Neural cell (in vitro differentiated cells): ENCODE results near the gene GABBR2. TPM values are rescaled to one million over a fixed set of nuclear protein-coding genes. Genes with fewer than 3 reads are reported as not detected.

Source experiments
- H2AFZ ChIP-seq: fragments of 200-600, 300-800 bp; sonication (generic), shearing (Covaris generic); 2 replicates; pipeline ENCODE4 v1.6.0; 2014; ENCODE audit warnings: low read depth, mild to moderate bottlenecking, antibody characterized with exemption, low read length, moderate library complexity
- H3F3A ChIP-seq: fragments of 200-600 bp; shearing (Covaris generic); 2 replicates; pipeline ENCODE4 v1.6.1; 2016; ENCODE audit warnings: mild to moderate bottlenecking, moderate library complexity, mixed read lengths, antibody characterized with exemption, low read length; ENCODE audit not compliant: insufficient read depth, poor library complexity, severe bottlenecking
- H3K27ac ChIP-seq: fragments of 200-600, 300-800 bp; sonication (generic), shearing (Covaris generic); 2 replicates; pipeline ENCODE4 v1.5.1; 2014; ENCODE audit warnings: mild to moderate bottlenecking, low read length, moderate library complexity
- H3K27me3 ChIP-seq: fragments of 300-800, 200-600 bp; sonication (generic), shearing (Covaris generic); 2 replicates; pipeline ENCODE4 v1.6.0; 2014; ENCODE audit warnings: mild to moderate bottlenecking, low read depth, low read length, moderate library complexity; ENCODE audit not compliant: insufficient read depth
- H3K36me3 ChIP-seq: fragments of 300-800, 200-600 bp; sonication (generic), shearing (Covaris generic); 2 replicates; pipeline ENCODE4 v1.5.1; 2014; ENCODE audit warnings: mild to moderate bottlenecking, antibody characterized with exemption, low read length, moderate library complexity; ENCODE audit not compliant: insufficient read depth
- H3K4me2 ChIP-seq: fragments of 300-800, 200-600 bp; sonication (generic), shearing (Covaris generic); 2 replicates; pipeline ENCODE4 v1.6.0; 2014; ENCODE audit warnings: mild to moderate bottlenecking, low read length
- H3K4me3 ChIP-seq: fragments of 300-800, 200-600 bp; sonication (generic), shearing (Covaris generic); 2 replicates; pipeline ENCODE4 v1.5.1; 2014; ENCODE audit warnings: mild to moderate bottlenecking, low read length, moderate library complexity
- H3K79me2 ChIP-seq: fragments of 200-600 bp; shearing (Covaris generic); replicated peaks from 2 replicates; pipeline ENCODE4 v1.6.0; 2014; ENCODE audit warnings: mild to moderate bottlenecking, low read length, moderate library complexity; ENCODE audit not compliant: insufficient read depth
- H3K9ac ChIP-seq: fragments of 300-800, 200-600 bp; sonication (generic), shearing (Covaris generic); 2 replicates; pipeline ENCODE4 v1.6.1; 2016; ENCODE audit warnings: mild to moderate bottlenecking, low read length, mixed read lengths
- H3K9me2 ChIP-seq: fragments of 200-600 bp; shearing (Covaris generic); 2 replicates; pipeline ENCODE4 v1.6.1; 2016; ENCODE audit warnings: mild to moderate bottlenecking, low read length, mixed read lengths; ENCODE audit not compliant: insufficient read depth
- H3K9me3 ChIP-seq: fragments of 200-600, 300-800 bp; sonication (generic), shearing (Covaris generic); 2 replicates; pipeline ENCODE4 v1.6.1; 2016; ENCODE audit warnings: mild to moderate bottlenecking, mixed run types, low read length, moderate library complexity, mixed read lengths
- H4K20me1 ChIP-seq: fragments of 200-600 bp; shearing (Covaris generic); 2 replicates; pipeline ENCODE4 v1.6.1; 2016; ENCODE audit warnings: mild to moderate bottlenecking, mixed run types; ENCODE audit not compliant: insufficient read depth
- EP300 ChIP-seq: fragments of 450-650 bp; conservative IDR thresholded peaks from 2 replicates; pipeline ENCODE4 v1.6.1; 2014; ENCODE audit warnings: antibody characterized with exemption, mild to moderate bottlenecking, moderate library complexity; ENCODE audit not compliant: poor library complexity, severe bottlenecking
- EZH2 ChIP-seq: fragments of 200-600, 300-800 bp; shearing (Covaris generic), sonication (generic); IDR thresholded peaks from 2 replicates; pipeline ENCODE4 v1.6.1; 2014; ENCODE audit warnings: antibody characterized with exemption, low read length, borderline replicate concordance, mild to moderate bottlenecking; ENCODE audit not compliant: insufficient read depth, poor library complexity, severe bottlenecking
- MXI1 ChIP-seq: fragments of 450-650 bp; conservative IDR thresholded peaks from 2 replicates; pipeline ENCODE4 v1.6.1; 2014; ENCODE audit warnings: antibody characterized with exemption, mild to moderate bottlenecking; ENCODE audit not compliant: poor library complexity, severe bottlenecking
- POLR2AphosphoS5 ChIP-seq: IDR thresholded peaks from 2 replicates; pipeline ENCODE4 v1.6.1; 2012
- RAD21 ChIP-seq: fragments of 450-650 bp; conservative IDR thresholded peaks from 2 replicates; pipeline ENCODE4 v1.6.1; 2014; ENCODE audit warnings: antibody characterized with exemption, mild to moderate bottlenecking, moderate library complexity
- REST ChIP-seq: IDR thresholded peaks from 2 replicates; pipeline ENCODE4 v1.6.1; 2012; ENCODE audit warnings: borderline replicate concordance
- SMC3 ChIP-seq: fragments of 450-650 bp; conservative IDR thresholded peaks from 2 replicates; pipeline ENCODE4 v1.6.1; 2014; ENCODE audit warnings: antibody characterized with exemption, mild to moderate bottlenecking, moderate library complexity; ENCODE audit not compliant: poor library complexity
- TAF1 ChIP-seq: IDR thresholded peaks from 2 replicates; pipeline ENCODE4 v1.6.1; 2012; ENCODE audit warnings: low read depth
- polyA plus RNA-seq: library from polyadenylated mRNA; depleted of rRNA; stranded (reverse); fragments of >200 nt; gene quantifications from 2 replicates; pipeline ENCODE4 v1.2.3, GENCODE V29; 2014
- TF ChIP-seq, protein P1 (sequence below): fragments of 450-650 bp; IDR thresholded peaks from 2 replicates; pipeline ENCODE4 v1.5.1; 2014; ENCODE audit warnings: antibody characterized with exemption, mild to moderate bottlenecking, moderate library complexity; ENCODE audit not compliant: poor library complexity, severe bottlenecking

Gene GABBR2
- polyA plus RNA-seq, 1 donor from 2014 or later, result 7.1 TPM

- Histone ChIP-seq H3K27ac (no peak overlapping the region), H3K27me3 (no peaks in the 10 kb centered on the region), H3K4me3 (no peak overlapping the region), H3K9ac (no peak overlapping the region), H3K4me2 (no peak overlapping the region), H2AFZ (no peak overlapping the region), H3K9me2 (no peaks in the 10 kb centered on the region), H3K9me3 (no peaks in the 10 kb centered on the region), H3K79me2 (no peaks in the 10 kb centered on the region), H3F3A (no peaks in the 10 kb centered on the region), H4K20me1 (no peaks in the 10 kb centered on the region), H3K36me3 (no peaks in the 10 kb centered on the region)
- TF ChIP-seq TAF1 (no peak), SMC3 (no peak), EP300 (no peak), RAD21 (no peak), POLR2AphosphoS5 (no peak), EZH2 (no peak), REST (no peak), MXI1 (no peak)
- TF ChIP-seq, protein P1, sequence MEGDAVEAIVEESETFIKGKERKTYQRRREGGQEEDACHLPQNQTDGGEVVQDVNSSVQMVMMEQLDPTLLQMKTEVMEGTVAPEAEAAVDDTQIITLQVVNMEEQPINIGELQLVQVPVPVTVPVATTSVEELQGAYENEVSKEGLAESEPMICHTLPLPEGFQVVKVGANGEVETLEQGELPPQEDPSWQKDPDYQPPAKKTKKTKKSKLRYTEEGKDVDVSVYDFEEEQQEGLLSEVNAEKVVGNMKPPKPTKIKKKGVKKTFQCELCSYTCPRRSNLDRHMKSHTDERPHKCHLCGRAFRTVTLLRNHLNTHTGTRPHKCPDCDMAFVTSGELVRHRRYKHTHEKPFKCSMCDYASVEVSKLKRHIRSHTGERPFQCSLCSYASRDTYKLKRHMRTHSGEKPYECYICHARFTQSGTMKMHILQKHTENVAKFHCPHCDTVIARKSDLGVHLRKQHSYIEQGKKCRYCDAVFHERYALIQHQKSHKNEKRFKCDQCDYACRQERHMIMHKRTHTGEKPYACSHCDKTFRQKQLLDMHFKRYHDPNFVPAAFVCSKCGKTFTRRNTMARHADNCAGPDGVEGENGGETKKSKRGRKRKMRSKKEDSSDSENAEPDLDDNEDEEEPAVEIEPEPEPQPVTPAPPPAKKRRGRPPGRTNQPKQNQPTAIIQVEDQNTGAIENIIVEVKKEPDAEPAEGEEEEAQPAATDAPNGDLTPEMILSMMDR, result no peak
These were observed 337.8 kb downstream of the GABBR2 start for GRCh38 chr9:98370976-98371315.

DNA sequence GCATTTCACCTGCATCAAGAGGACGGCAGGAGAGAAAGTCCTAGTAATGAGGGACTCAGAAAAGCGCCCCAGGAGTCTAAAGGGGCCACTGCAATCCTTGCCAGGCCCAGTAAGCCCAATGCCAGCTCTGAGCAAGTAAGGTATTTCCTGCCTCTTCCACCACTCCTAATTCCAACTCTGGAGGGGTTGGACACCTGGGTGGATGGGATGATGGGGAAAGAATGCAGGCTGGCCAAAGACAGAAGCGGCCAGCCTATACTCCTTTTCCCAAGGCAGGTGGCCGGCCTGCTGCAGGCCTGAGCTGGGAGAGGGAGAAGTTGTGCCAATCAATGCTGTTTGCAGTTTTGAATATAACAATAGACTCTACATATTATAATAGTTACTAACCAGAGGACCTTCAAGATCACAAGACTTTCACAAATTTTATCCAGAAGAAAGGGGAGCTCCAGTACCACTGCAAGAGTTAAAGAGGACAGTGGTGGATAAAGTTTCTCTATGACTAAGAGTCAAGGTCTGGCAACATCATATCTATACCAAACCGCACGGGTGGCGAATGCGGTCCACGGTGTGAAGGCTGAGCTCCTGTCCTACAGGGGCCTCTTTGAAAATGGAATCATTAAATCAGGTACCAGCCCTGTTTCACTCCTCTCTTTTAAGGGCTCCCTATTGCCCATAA, 338.3 kb downstream of the GABBR2 start:
- Histone ChIP-seq H2AFZ (no peak overlapping the region), H3K36me3 (no peaks in the 10 kb centered on the region)

More for the DNA sequence above, 338.3 kb downstream of the GABBR2 start:
- no peak overlapping the region for H3K4me3 ChIP-seq
- H3K4me2 ChIP-seq, result no peak overlapping the region
- H3K9me2 ChIP-seq, result no peaks in the 10 kb centered on the region
- TF ChIP-seq REST (no peak), POLR2AphosphoS5 (no peak), EZH2 (no peak), MXI1 (no peak), SMC3 (no peak), EP300 (no peak), RAD21 (no peak), TAF1 (no peak)
- TF ChIP-seq, protein P1, result no peak
- no peaks in the 10 kb centered on the region for H3F3A ChIP-seq
- H4K20me1 ChIP-seq, result no peaks in the 10 kb centered on the region
- H3K9ac ChIP-seq, result no peak overlapping the region
- no peaks in the 10 kb centered on the region for H3K27me3 ChIP-seq
- H3K79me2 ChIP-seq, result no peaks in the 10 kb centered on the region
- H3K27ac ChIP-seq, result no peak overlapping the region
- H3K9me3 ChIP-seq, result no peaks in the 10 kb centered on the region
